Loucy (cell line): ENCODE data around the gene VSX1.

Experiments
- H2AFZ ChIP-seq: fragments of 200-600 bp; sonication (generic); 2 replicates; pipeline ENCODE4 v1.6.0; 2016; ENCODE audit warnings: antibody characterized with exemption, mild to moderate bottlenecking, low read length, moderate library complexity
- H3F3A ChIP-seq: fragments of 200-600 bp; 2 replicates; pipeline ENCODE4 v1.6.0; 2016; ENCODE audit warnings: antibody characterized with exemption, low read depth, mild to moderate bottlenecking
- H3K27me3 ChIP-seq: fragments of 200-600 bp; sonication (generic); 2 replicates; pipeline ENCODE4 v1.6.1; 2014; ENCODE audit warnings: low read length, mild to moderate bottlenecking; ENCODE audit not compliant: insufficient read depth, poor library complexity, severe bottlenecking
- H3K36me3 ChIP-seq: fragments of 200-600 bp; sonication (generic); 2 replicates; pipeline ENCODE4 v1.6.1; 2016; ENCODE audit warnings: low read length; ENCODE audit not compliant: insufficient read depth
- H3K4me1 ChIP-seq: fragments of 200-600 bp; sonication (generic); 2 replicates; pipeline ENCODE4 v1.5.1; 2014; ENCODE audit warnings: low read length, mild to moderate bottlenecking; ENCODE audit not compliant: insufficient read depth, poor library complexity, severe bottlenecking
- H3K4me2 ChIP-seq: fragments of 200-600 bp; sonication (generic); 2 replicates; pipeline ENCODE4 v1.6.0; 2014; ENCODE audit warnings: antibody characterized with exemption, low read length, low read depth, mild to moderate bottlenecking; ENCODE audit not compliant: poor library complexity, severe bottlenecking
- H3K4me3 ChIP-seq: fragments of 200-600 bp; sonication (generic); 2 replicates; pipeline ENCODE4 v1.5.1; 2014; ENCODE audit warnings: low read length, mild to moderate bottlenecking, mixed read lengths; ENCODE audit not compliant: poor library complexity, severe bottlenecking
- H3K79me2 ChIP-seq: fragments of 200-600 bp; sonication (generic); 2 replicates; pipeline ENCODE4 v1.6.1; 2014; ENCODE audit warnings: low read length; ENCODE audit not compliant: insufficient read depth
- H3K9ac ChIP-seq: fragments of 200-600 bp; sonication (generic); 2 replicates; pipeline ENCODE4 v1.6.0; 2014; ENCODE audit warnings: mild to moderate bottlenecking, low read depth, low read length, moderate library complexity; ENCODE audit not compliant: poor library complexity, severe bottlenecking
- H3K9me2 ChIP-seq: fragments of 200-600 bp; sonication (generic); replicated peaks from 2 replicates; pipeline ENCODE4 v1.6.1; 2016; ENCODE audit warnings: low read depth, low read length, mixed read lengths
- H3K9me3 ChIP-seq: fragments of 200-600 bp; sonication (generic); 2 replicates; pipeline ENCODE4 v1.6.1; 2014; ENCODE audit warnings: mild to moderate bottlenecking, antibody characterized with exemption, low read length, low read depth; ENCODE audit not compliant: insufficient read depth
- H4K20me1 ChIP-seq: fragments of 200-600 bp; sonication (generic); 2 replicates; pipeline ENCODE4 v1.6.0; 2014; ENCODE audit warnings: antibody characterized with exemption, low read length, mild to moderate bottlenecking; ENCODE audit not compliant: insufficient read depth, poor library complexity, severe bottlenecking
- EZH2phosphoT487 ChIP-seq: fragments of 200-600 bp; IDR thresholded peaks from 2 replicates; pipeline ENCODE4 v1.6.1; 2018; ENCODE audit warnings: antibody characterized with exemption, mild to moderate bottlenecking, moderate library complexity, borderline replicate concordance
- TF ChIP-seq, protein P1 (sequence below): fragments of 200-600 bp; sonication (generic); conservative IDR thresholded peaks from 2 replicates; pipeline ENCODE4 v1.5.1; 2014; ENCODE audit warnings: mild to moderate bottlenecking, antibody characterized with exemption, low read length

Gene VSX1

GRCh38 chr20:25118529-25118928, 36.6 kb upstream of the VSX1 start:
- H3K27me3 ChIP-seq, result no peaks in the 10 kb centered on the region
- H3K9me2 ChIP-seq, result no peaks in the 10 kb centered on the region

GRCh38 chr20:25117990-25118389, 36.0 kb upstream of the VSX1 start:
- no peaks in the 10 kb centered on the region for H3K9me3 ChIP-seq
- H3K79me2 ChIP-seq, result no peaks in the 10 kb centered on the region
- TF ChIP-seq EZH2phosphoT487, result no peak
- TF ChIP-seq, protein P1, sequence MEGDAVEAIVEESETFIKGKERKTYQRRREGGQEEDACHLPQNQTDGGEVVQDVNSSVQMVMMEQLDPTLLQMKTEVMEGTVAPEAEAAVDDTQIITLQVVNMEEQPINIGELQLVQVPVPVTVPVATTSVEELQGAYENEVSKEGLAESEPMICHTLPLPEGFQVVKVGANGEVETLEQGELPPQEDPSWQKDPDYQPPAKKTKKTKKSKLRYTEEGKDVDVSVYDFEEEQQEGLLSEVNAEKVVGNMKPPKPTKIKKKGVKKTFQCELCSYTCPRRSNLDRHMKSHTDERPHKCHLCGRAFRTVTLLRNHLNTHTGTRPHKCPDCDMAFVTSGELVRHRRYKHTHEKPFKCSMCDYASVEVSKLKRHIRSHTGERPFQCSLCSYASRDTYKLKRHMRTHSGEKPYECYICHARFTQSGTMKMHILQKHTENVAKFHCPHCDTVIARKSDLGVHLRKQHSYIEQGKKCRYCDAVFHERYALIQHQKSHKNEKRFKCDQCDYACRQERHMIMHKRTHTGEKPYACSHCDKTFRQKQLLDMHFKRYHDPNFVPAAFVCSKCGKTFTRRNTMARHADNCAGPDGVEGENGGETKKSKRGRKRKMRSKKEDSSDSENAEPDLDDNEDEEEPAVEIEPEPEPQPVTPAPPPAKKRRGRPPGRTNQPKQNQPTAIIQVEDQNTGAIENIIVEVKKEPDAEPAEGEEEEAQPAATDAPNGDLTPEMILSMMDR, result no peak
- H3K4me1 ChIP-seq, result no peaks in the 10 kb centered on the region
- no peaks in the 10 kb centered on the region for H3K9me2 ChIP-seq
- H2AFZ ChIP-seq, result no peak overlapping the region
- H3K27me3 ChIP-seq, result no peaks in the 10 kb centered on the region
- no peaks in the 10 kb centered on the region for H3F3A ChIP-seq
- H4K20me1 ChIP-seq, result no peaks in the 10 kb centered on the region
- H3K4me2 ChIP-seq, result no peak overlapping the region
- no peak overlapping the region for H3K9ac ChIP-seq
- H3K36me3 ChIP-seq, result no peaks in the 10 kb centered on the region
- no peak overlapping the region for H3K4me3 ChIP-seq

More at GRCh38 chr20:25118529-25118928, 36.6 kb upstream of the VSX1 start:
- Histone ChIP-seq H3K79me2 (no peaks in the 10 kb centered on the region), H3K4me3 (no peak overlapping the region), H2AFZ (no peak overlapping the region), H3K36me3 (no peaks in the 10 kb centered on the region), H4K20me1 (no peaks in the 10 kb centered on the region), H3K4me2 (no peak overlapping the region), H3K9me3 (no peaks in the 10 kb centered on the region), H3F3A (no peaks in the 10 kb centered on the region), H3K9ac (no peak overlapping the region), H3K4me1 (no peaks in the 10 kb centered on the region)
- TF ChIP-seq, protein P1, result no peak
- TF ChIP-seq EZH2phosphoT487, result no peak

DNA sequence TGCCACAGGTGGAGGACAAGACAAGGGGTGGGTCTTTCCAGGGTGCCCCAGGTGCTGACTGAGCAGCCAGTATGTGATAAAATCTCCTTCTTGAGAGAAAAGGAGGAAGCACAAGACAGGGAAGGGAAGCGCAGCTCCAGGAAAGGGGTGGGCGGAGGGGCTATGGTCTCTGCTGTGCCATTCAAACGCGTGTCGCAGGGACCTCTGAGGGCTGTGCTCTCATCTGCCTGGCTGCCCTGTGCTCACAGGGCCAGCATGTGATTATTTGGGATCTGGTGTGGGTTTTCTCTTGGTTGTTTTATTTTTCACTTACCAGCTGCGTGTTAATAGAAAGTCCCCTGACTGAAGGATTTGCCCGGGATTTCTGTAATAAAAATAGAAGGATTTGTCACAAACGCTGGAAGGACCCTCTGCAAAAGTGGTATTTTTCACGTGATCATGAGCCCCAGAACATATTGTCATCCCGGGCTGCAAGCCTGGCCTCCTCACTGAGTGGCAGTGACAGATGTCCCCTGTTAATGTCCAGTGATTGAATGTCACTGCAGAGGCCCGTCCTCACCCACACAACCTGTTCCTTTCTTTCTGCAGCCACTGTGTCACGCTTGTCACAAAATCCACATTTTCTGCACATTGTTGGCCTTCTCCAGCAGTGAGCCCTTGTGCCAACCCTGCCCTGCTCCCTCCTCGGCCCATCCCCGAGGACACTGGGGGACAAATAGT, 35.0 kb upstream of the VSX1 start:
- no peaks in the 10 kb centered on the region for H4K20me1 ChIP-seq
- no peak for TF ChIP-seq EZH2phosphoT487
- TF ChIP-seq, protein P1, result no peak
- no peaks in the 10 kb centered on the region for H3K4me1 ChIP-seq
- H3K79me2 ChIP-seq, result no peaks in the 10 kb centered on the region
- H3K27me3 ChIP-seq, result no peaks in the 10 kb centered on the region
- H3K9me2 ChIP-seq, result no peaks in the 10 kb centered on the region
- no peak overlapping the region for H2AFZ ChIP-seq
- H3K36me3 ChIP-seq, result no peaks in the 10 kb centered on the region
- H3K4me3 ChIP-seq, result no peak overlapping the region
- no peak overlapping the region for H3K4me2 ChIP-seq
- H3K9ac ChIP-seq, result no peak overlapping the region
- H3F3A ChIP-seq, result no peaks in the 10 kb centered on the region
- no peaks in the 10 kb centered on the region for H3K9me3 ChIP-seq
